Measurements from ENCODE around the gene DNAH3. TPM values are rescaled to one million over a fixed set of nuclear protein-coding genes. Genes with fewer than 3 reads are reported as not detected.
A peak's percentile ranks its signal among the peaks of the same experiment; 100 is the strongest.

The DNAH3 gene
- total RNA-seq, 1 donor: not detected

DNA sequence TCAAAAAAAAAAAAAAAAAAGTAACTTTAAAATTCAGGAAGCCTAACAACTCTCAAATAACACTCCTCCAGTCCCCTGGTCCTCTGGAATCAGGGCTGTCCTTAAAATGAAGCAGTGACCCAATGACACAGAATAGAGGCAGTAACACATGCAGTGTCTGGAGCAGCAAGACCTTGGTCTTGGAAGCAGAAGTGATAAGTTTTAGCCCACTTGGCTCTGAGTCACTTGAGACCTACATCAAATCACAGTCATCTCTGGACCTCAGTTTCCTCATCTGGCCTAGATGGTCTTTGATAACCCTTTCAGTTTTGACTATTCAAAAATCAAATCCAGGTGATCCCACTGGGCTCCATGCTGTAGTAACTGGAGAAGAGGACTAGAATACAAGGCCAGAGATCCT lies 211.0 kb downstream of the DNAH3 start:
- no peak for DNase-seq (ENCODE audit: insufficient read length, low spot score, missing footprints)
- Histone ChIP-seq H3K27me3 (ENCODE audit: insufficient read depth, low read length) (no peaks in the 10 kb centered on the region), H3K27ac (ENCODE audit: low read depth, low read length) (no peak overlapping the region), H3K79me2 (ENCODE audit: insufficient read depth, low read length) (no peaks in the 10 kb centered on the region), H3K36me3 (ENCODE audit: insufficient read depth, low read length) (no peaks in the 10 kb centered on the region), H3K9me3 (ENCODE audit: low read depth, low read length) (no peaks in the 10 kb centered on the region), H4K20me1 (ENCODE audit: insufficient read depth, low read length) (no peaks in the 10 kb centered on the region), H3K4me1 (ENCODE audit: insufficient read depth, low read length) (peaks cover 7% of the 10 kb centered on the region), H3K4me2 (ENCODE audit: insufficient read depth, low read length) (no peak overlapping the region), H2AFZ (ENCODE audit: low read length) (no peak overlapping the region), H3K4me3 (ENCODE audit: insufficient read depth, low read length) (no peak overlapping the region)
- TF ChIP-seq, protein P1, sequence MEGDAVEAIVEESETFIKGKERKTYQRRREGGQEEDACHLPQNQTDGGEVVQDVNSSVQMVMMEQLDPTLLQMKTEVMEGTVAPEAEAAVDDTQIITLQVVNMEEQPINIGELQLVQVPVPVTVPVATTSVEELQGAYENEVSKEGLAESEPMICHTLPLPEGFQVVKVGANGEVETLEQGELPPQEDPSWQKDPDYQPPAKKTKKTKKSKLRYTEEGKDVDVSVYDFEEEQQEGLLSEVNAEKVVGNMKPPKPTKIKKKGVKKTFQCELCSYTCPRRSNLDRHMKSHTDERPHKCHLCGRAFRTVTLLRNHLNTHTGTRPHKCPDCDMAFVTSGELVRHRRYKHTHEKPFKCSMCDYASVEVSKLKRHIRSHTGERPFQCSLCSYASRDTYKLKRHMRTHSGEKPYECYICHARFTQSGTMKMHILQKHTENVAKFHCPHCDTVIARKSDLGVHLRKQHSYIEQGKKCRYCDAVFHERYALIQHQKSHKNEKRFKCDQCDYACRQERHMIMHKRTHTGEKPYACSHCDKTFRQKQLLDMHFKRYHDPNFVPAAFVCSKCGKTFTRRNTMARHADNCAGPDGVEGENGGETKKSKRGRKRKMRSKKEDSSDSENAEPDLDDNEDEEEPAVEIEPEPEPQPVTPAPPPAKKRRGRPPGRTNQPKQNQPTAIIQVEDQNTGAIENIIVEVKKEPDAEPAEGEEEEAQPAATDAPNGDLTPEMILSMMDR (IDR thresholded peaks at IDR 0.05; ENCODE audit: extremely low read depth, low read depth, low read length): no peak

DNA sequence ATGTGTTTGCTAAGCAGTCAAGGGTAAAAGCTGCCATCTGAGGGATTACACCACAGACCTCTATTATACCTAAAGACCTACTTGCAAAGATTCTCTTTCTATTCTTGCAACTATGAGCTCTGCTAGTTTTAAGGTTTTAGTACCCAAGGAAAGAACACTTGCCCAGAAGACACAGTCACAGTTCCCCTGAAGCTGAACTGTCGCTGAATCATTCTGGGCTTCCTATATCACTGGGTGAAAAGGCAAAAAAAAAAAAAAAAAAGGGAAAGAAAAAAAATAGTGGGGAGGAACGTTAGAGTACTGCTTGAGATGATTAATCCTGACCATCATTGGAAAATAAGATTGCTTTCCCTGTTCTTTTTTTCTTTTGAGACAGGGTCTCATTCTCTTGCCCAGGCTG lies 212.2 kb downstream of the DNAH3 start:
- DNase-seq (ENCODE audit: insufficient read length, low spot score, missing footprints): peak; percentile 86
- Histone ChIP-seq H3K79me2 (ENCODE audit: insufficient read depth, low read length) (no peaks in the 10 kb centered on the region), H3K36me3 (ENCODE audit: insufficient read depth, low read length) (no peaks in the 10 kb centered on the region), H3K9me3 (ENCODE audit: low read depth, low read length) (no peaks in the 10 kb centered on the region), H3K4me1 (ENCODE audit: insufficient read depth, low read length) (peaks cover 7% of the 10 kb centered on the region), H3K4me3 (ENCODE audit: insufficient read depth, low read length) (no peak overlapping the region), H3K27ac (ENCODE audit: low read depth, low read length) (peak overlapping the region; percentile 33), H3K27me3 (ENCODE audit: insufficient read depth, low read length) (no peaks in the 10 kb centered on the region), H4K20me1 (ENCODE audit: insufficient read depth, low read length) (no peaks in the 10 kb centered on the region), H2AFZ (ENCODE audit: low read length) (peak overlapping the region; percentile 67), H3K4me2 (ENCODE audit: insufficient read depth, low read length) (peak overlapping the region; percentile 28)
- TF ChIP-seq, protein P1 (IDR thresholded peaks at IDR 0.05; ENCODE audit: extremely low read depth, low read depth, low read length): no peak

DNA sequence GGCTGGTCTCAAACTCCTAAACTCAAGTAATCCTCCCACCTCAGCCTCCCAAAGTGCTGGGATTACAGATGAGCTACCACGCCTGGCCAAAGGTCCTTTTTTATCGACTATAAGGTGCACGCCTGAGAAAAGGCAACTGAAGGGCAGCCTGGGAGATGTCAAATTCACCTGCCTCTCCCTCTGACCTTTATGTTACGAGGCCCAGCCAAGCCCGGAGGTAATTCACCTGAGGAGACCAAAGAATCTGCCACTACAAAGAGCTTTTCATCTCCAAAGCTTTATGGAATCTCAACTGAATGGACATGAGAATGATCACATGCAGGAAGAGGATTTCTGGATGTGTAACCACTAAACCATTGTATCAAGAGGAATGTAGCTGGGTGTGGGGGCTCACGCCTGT lies 212.9 kb downstream of the DNAH3 start:
- no peak overlapping the region for H3K4me2 ChIP-seq (ENCODE audit: insufficient read depth, low read length)
- H3K27me3 ChIP-seq (ENCODE audit: insufficient read depth, low read length): no peaks in the 10 kb centered on the region
- no peak overlapping the region for H3K4me3 ChIP-seq (ENCODE audit: insufficient read depth, low read length)
- no peaks in the 10 kb centered on the region for H4K20me1 ChIP-seq (ENCODE audit: insufficient read depth, low read length)
- H3K27ac ChIP-seq (ENCODE audit: low read depth, low read length): no peak overlapping the region
- no peak for DNase-seq (ENCODE audit: insufficient read length, low spot score, missing footprints)
- no peaks in the 10 kb centered on the region for H3K36me3 ChIP-seq (ENCODE audit: insufficient read depth, low read length)
- TF ChIP-seq, protein P1 (IDR thresholded peaks at IDR 0.05; ENCODE audit: extremely low read depth, low read depth, low read length): no peak
- no peaks in the 10 kb centered on the region for H3K9me3 ChIP-seq (ENCODE audit: low read depth, low read length)
- H3K4me1 ChIP-seq (ENCODE audit: insufficient read depth, low read length): peaks cover 7% of the 10 kb centered on the region
- H3K79me2 ChIP-seq (ENCODE audit: insufficient read depth, low read length): no peaks in the 10 kb centered on the region
- H2AFZ ChIP-seq (ENCODE audit: low read length): no peak overlapping the region

DNA sequence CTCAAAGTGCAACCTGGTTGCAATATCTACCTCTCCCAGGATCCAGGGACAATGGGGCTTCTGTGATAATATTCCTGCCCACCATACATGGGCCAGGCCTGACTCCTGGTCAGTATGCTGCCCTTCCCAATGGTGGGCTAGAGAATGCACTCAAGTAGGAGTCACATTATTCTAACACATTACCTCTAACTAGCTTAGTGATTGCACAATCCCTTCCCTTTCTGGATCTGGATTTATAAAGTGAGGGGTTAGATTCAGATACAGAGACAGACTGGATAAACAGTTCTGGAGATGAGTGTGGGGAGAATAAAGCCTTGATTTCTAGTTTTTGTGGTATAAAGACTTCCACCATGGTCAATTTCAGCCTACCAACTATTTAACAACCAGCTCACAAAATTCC lies 217.1 kb downstream of the DNAH3 start:
- Histone ChIP-seq H3K36me3 (ENCODE audit: insufficient read depth, low read length) (no peaks in the 10 kb centered on the region), H3K4me2 (ENCODE audit: insufficient read depth, low read length) (no peak overlapping the region), H3K4me1 (ENCODE audit: insufficient read depth, low read length) (peaks cover 4% of the 10 kb centered on the region), H3K27me3 (ENCODE audit: insufficient read depth, low read length) (no peaks in the 10 kb centered on the region), H4K20me1 (ENCODE audit: insufficient read depth, low read length) (no peaks in the 10 kb centered on the region), H3K27ac (ENCODE audit: low read depth, low read length) (no peak overlapping the region), H3K4me3 (ENCODE audit: insufficient read depth, low read length) (no peak overlapping the region), H3K79me2 (ENCODE audit: insufficient read depth, low read length) (no peaks in the 10 kb centered on the region), H3K9me3 (ENCODE audit: low read depth, low read length) (no peaks in the 10 kb centered on the region), H2AFZ (ENCODE audit: low read length) (no peak overlapping the region)
- TF ChIP-seq, protein P1 (IDR thresholded peaks at IDR 0.05; ENCODE audit: extremely low read depth, low read depth, low read length): no peak
- DNase-seq (ENCODE audit: insufficient read length, low spot score, missing footprints): no peak

All from osteoblast (primary cell).